DND-41 (cell line): ENCODE data around the gene ACOT13.

ENCODE experiments used
- ATAC-seq: fragments of 200-7000 bp; cut with Tn5 transposase; 3 replicates; pipeline ENCODE4 v1.9.1; 2021; ENCODE audit warnings: low read depth; ENCODE audit not compliant: insufficient read depth
- DNase-seq: peaks from one replicate; pipeline ENCODE4 v3.0.0-alpha.2; 2020
- H2AFZ ChIP-seq: 2 replicates; pipeline ENCODE4 v1.6.0; 2012; ENCODE audit warnings: low read depth, low read length
- H3K27ac ChIP-seq: 2 replicates; pipeline ENCODE4 v1.5.1; 2012; ENCODE audit warnings: low read length, inconsistent platforms
- H3K27me3 ChIP-seq: fragments of 200-600 bp; sonication (generic); 2 replicates; pipeline ENCODE4 v1.6.0; 2012; ENCODE audit warnings: low read length, mild to moderate bottlenecking, inconsistent platforms; ENCODE audit not compliant: insufficient read depth, poor library complexity
- H3K36me3 ChIP-seq: 2 replicates; pipeline ENCODE4 v1.5.1; 2012; ENCODE audit warnings: low read length, inconsistent platforms; ENCODE audit not compliant: insufficient read depth
- H3K4me1 ChIP-seq: 2 replicates; pipeline ENCODE4 v1.5.1; 2012; ENCODE audit warnings: mild to moderate bottlenecking, low read length; ENCODE audit not compliant: insufficient read depth
- H3K4me2 ChIP-seq: 2 replicates; pipeline ENCODE4 v1.6.0; 2012; ENCODE audit warnings: mild to moderate bottlenecking, moderate library complexity, low read length, inconsistent platforms; ENCODE audit not compliant: insufficient read depth
- H3K4me3 ChIP-seq, 2 experiments: fragments of 200-600 bp in 1 of 2; shearing (Covaris generic) in 1 of 2; 2 replicates each; pipeline ENCODE4 v1.5.1; 2012 to 2016; ENCODE audit warnings: inconsistent platforms in 2 of 2, low read length in 2 of 2, mild to moderate bottlenecking in 2 of 2, low read depth in 1 of 2, moderate library complexity in 1 of 2
- H3K79me2 ChIP-seq: 2 replicates; pipeline ENCODE4 v1.6.0; 2012; ENCODE audit warnings: low read length, inconsistent platforms; ENCODE audit not compliant: insufficient read depth
- H3K9ac ChIP-seq: 2 replicates; pipeline ENCODE4 v1.6.0; 2012; ENCODE audit warnings: low read depth, mild to moderate bottlenecking, inconsistent platforms, low read length, moderate library complexity
- H3K9me3 ChIP-seq: 2 replicates; pipeline ENCODE4 v1.5.1; 2012; ENCODE audit warnings: low read length, moderate library complexity, mild to moderate bottlenecking, inconsistent platforms; ENCODE audit not compliant: insufficient read depth, severe bottlenecking
- H4K20me1 ChIP-seq: 2 replicates; pipeline ENCODE4 v1.6.0; 2012; ENCODE audit warnings: low read length; ENCODE audit not compliant: insufficient read depth
- EZH2 ChIP-seq: IDR thresholded peaks from 3 replicates; pipeline ENCODE4 v1.6.1; 2012; ENCODE audit warnings: borderline replicate concordance, low read depth, mild to moderate bottlenecking, moderate library complexity, low read length, inconsistent platforms; ENCODE audit not compliant: severe bottlenecking
- TF ChIP-seq, protein P1 (sequence below): IDR thresholded peaks from 2 replicates; pipeline ENCODE4 v1.5.1; 2012; ENCODE audit warnings: borderline replicate concordance, low read length, moderate library complexity, mild to moderate bottlenecking; ENCODE audit not compliant: poor library complexity, severe bottlenecking; ENCODE audit errors: extremely low read depth

ACOT13 gene

DNA sequence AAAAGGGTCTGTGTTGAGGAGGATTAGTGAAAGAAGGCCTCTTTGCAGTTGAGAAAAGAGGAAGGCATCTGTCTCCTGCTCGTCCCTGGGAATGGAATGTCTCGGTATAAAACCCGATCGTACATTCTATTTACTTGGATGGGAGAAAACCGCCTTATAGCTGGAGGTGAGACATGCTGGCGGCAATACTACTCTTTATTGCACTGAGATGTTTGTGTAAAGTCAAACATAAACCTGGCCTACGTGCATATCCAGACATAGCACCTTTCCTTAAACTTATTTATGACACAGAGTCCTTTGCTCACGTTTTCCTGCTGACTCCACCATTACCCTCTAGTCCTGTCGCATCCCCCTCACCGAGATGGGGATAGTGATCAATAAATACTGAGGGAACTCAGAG is 4.6 kb upstream of the ACOT13 start:
- TF ChIP-seq, protein P1, sequence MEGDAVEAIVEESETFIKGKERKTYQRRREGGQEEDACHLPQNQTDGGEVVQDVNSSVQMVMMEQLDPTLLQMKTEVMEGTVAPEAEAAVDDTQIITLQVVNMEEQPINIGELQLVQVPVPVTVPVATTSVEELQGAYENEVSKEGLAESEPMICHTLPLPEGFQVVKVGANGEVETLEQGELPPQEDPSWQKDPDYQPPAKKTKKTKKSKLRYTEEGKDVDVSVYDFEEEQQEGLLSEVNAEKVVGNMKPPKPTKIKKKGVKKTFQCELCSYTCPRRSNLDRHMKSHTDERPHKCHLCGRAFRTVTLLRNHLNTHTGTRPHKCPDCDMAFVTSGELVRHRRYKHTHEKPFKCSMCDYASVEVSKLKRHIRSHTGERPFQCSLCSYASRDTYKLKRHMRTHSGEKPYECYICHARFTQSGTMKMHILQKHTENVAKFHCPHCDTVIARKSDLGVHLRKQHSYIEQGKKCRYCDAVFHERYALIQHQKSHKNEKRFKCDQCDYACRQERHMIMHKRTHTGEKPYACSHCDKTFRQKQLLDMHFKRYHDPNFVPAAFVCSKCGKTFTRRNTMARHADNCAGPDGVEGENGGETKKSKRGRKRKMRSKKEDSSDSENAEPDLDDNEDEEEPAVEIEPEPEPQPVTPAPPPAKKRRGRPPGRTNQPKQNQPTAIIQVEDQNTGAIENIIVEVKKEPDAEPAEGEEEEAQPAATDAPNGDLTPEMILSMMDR: no peak
- no peak for TF ChIP-seq EZH2
- DNase-seq (no peak), ATAC-seq (no peak)
- no peak overlapping the region for H2AFZ ChIP-seq
- no peak overlapping the region for H3K4me3 ChIP-seq
- peaks cover 2% of the 10 kb centered on the region; the same call in 1 of the 2 replicates for H4K20me1 ChIP-seq
- no peak overlapping the region for H3K27ac ChIP-seq
- H3K36me3 ChIP-seq: peaks cover 66% of the 10 kb centered on the region
- H3K27me3 ChIP-seq: no peaks in the 10 kb centered on the region
- H3K4me1 ChIP-seq: peaks cover 18% of the 10 kb centered on the region
- H3K9me3 ChIP-seq: no peaks in the 10 kb centered on the region
- no peak overlapping the region for H3K9ac ChIP-seq
- H3K4me2 ChIP-seq: no peak overlapping the region
- peaks cover 71% of the 10 kb centered on the region for H3K79me2 ChIP-seq

DNA sequence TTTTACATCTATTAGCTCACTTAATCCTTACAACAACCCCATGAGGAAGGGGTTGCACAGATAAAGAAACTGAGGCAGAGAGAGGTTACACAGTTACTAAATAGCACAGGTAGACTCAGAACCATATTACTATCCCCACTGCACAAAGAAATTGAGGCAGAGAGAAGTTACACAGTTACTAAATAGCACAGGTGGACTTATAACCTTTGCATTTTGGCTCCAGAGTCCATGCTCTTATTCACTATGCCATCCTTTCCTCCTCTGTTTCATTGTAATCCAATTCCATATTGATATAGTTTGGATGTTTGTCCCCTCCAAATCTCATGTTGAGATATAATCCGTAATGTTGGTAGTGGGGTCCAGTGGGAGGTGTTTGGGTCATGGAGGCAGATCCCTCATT is 3.7 kb upstream of the ACOT13 start:
- Histone ChIP-seq H3K27ac (no peak overlapping the region), H3K79me2 (peaks cover 76% of the 10 kb centered on the region), H3K4me2 (peak overlapping the region; percentile 12; the same call in 1 of the 2 replicates), H3K4me3 (no peak overlapping the region), H3K36me3 (peaks cover 58% of the 10 kb centered on the region), H2AFZ (no peak overlapping the region), H3K9me3 (no peaks in the 10 kb centered on the region), H3K4me1 (peaks cover 26% of the 10 kb centered on the region), H3K27me3 (no peaks in the 10 kb centered on the region), H3K9ac (no peak overlapping the region), H4K20me1 (peaks cover 2% of the 10 kb centered on the region; the same call in 1 of the 2 replicates)
- no peak for ATAC-seq
- no peak for DNase-seq
- TF ChIP-seq EZH2: no peak
- TF ChIP-seq, protein P1: no peak

DNA sequence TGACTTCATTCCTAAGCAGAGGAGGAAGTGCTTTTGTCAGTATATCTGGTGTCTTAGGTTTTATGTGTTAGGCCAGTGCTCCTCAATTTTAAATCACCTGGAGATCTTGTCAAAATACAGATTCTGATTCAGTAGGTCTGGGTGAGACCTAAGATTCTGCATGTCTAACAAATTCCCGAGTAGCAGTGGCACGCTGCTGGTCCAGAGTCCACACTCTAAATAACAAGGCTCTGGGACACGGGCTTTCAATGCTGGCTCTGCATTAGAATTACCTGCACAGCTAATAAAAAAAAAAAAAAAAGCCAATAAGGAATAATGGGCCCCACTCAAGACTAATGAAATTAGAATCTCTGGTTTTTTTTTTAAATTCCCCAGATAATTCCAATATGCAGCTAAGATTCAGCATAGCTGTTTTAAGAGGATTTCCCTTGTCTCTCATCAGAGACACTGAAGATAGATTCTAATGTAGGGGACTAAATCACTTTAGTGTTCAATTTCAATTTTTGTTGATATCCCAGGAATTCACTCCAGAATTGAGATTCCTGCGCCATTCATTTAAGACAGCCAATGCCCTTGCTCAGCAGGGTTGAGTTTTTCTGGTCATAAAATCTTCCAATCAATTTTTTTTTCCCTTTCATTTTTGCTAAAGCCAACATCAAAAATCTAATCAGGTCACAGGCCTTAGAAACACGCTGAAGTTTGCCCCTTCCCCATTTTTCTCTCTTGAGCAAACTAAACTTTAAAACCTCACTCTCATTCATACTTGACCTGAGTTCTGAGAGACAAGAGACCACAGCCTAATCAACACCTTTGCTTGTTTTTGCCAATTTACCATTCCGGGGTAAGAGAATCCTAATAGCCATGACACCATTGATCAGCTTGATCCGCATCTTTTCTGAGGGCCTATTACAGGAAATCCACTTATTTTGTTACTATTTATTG is 2.6 kb upstream of the ACOT13 start:
- Histone ChIP-seq H3K27ac (peak overlapping the region; percentile 19; the same call in 1 of the 2 replicates), H3K79me2 (peaks cover 68% of the 10 kb centered on the region), H3K9ac (no peak overlapping the region), H3K4me2 (peak overlapping the region; percentile 66), H4K20me1 (no peaks in the 10 kb centered on the region), H2AFZ (no peak overlapping the region), H3K4me3 (peak overlapping the region in 1 of 2 experiments; percentile 76; a peak in 2 of 4 replicates), H3K9me3 (no peaks in the 10 kb centered on the region), H3K4me1 (peaks cover 35% of the 10 kb centered on the region), H3K27me3 (no peaks in the 10 kb centered on the region), H3K36me3 (peaks cover 51% of the 10 kb centered on the region)
- TF ChIP-seq, protein P1: no peak
- no peak for TF ChIP-seq EZH2
- ATAC-seq (no peak), DNase-seq (no peak)
